CD4-positive, alpha-beta T cell (primary cell): ENCODE measurements around the gene PRB3. TPM values are rescaled to one million over a fixed set of nuclear protein-coding genes. Genes with fewer than 3 reads are reported as not detected.

Source experiments
- ATAC-seq: fragments of 200-7000 bp; cut with Tn5 transposase; one replicate; pipeline ENCODE4 v1.10.0; 2022; ENCODE audit warnings: mild to moderate bottlenecking; ENCODE audit not compliant: poor library complexity
- CTCF ChIA-PET: fragments of 350-600 bp; sonication (Branson Sonifier 250); formaldehyde crosslinking; loops from one replicate; lab custom pipeline; 2021; ENCODE audit warnings: antibody characterized with exemption, inconsistent platforms; lab: Charles Lee
- POLR2A ChIA-PET: fragments of 350-600 bp; sonication (Branson Sonifier 250); formaldehyde crosslinking; loops from one replicate; lab custom pipeline; 2021; ENCODE audit warnings: antibody characterized with exemption, inconsistent platforms; lab: Charles Lee
- DNase-seq, 14 experiments: peaks; one replicate each; pipeline ENCODE4 v3.0.0-alpha.2; 2013 to 2020; ENCODE audit warnings: mixed read lengths in 2 of 14
- H3K27ac ChIP-seq, 2 donors: one replicate each; pipeline versions ENCODE4 v1.5.1 to v1.7.0; 2013; ENCODE audit warnings: low read length in 2 of 2, low read depth in 1 of 2, mild to moderate bottlenecking in 1 of 2
- H3K27me3 ChIP-seq, 2 experiments: 1 replicate in 1 of 2; 2 replicates in 1 of 2; pipeline versions ENCODE4 v1.6.1 to v1.7.0; 2013; ENCODE audit warnings: low read length in 2 of 2, control low read depth in 1 of 2, mild to moderate bottlenecking in 1 of 2, moderate library complexity in 1 of 2; ENCODE audit not compliant: insufficient read depth in 2 of 2, control insufficient read depth in 1 of 2
- H3K36me3 ChIP-seq: one replicate; pipeline ENCODE4 v1.6.1; 2013; ENCODE audit warnings: low read length, control low read depth; ENCODE audit not compliant: insufficient read depth
- H3K4me1 ChIP-seq: one replicate; pipeline ENCODE4 v1.6.1; 2013; ENCODE audit warnings: low read length, control low read depth; ENCODE audit not compliant: insufficient read depth
- H3K4me3 ChIP-seq: one replicate; pipeline ENCODE4 v1.5.1; 2013; ENCODE audit warnings: mild to moderate bottlenecking, low read length, moderate library complexity
- H3K9me3 ChIP-seq, 2 experiments: 1 replicate in 1 of 2; 2 replicates in 1 of 2; pipeline versions ENCODE4 v1.6.1 to v1.7.0; 2013; ENCODE audit warnings: low read length in 2 of 2, mild to moderate bottlenecking in 2 of 2, control low read depth in 1 of 2, moderate library complexity in 1 of 2; ENCODE audit not compliant: control insufficient read depth in 1 of 2, insufficient read depth in 1 of 2
- H3K27ac Mint-ChIP-seq: one replicate; pipeline ENCODE4 v1.8.0; 2020; ENCODE audit warnings: mixed read lengths
- H3K27me3 Mint-ChIP-seq: one replicate; pipeline ENCODE4 v1.8.0; 2021; ENCODE audit warnings: mixed read lengths
- H3K36me3 Mint-ChIP-seq: one replicate; pipeline ENCODE4 v1.8.0; 2021; ENCODE audit warnings: low read depth, mixed read lengths
- H3K4me1 Mint-ChIP-seq: one replicate; pipeline ENCODE4 v1.8.0; 2021; ENCODE audit warnings: low read depth, mixed read lengths
- H3K4me3 Mint-ChIP-seq: one replicate; pipeline ENCODE4 v1.8.0; 2020; ENCODE audit warnings: mild to moderate bottlenecking, mixed read lengths
- H3K9me3 Mint-ChIP-seq: one replicate; pipeline ENCODE4 v1.8.0; 2020; ENCODE audit warnings: mixed read lengths
- intact Hi-C, 2 experiments: fragments of 100-400 bp; cut with DNase I in 1 of 2; cut with micrococcal nuclease in 1 of 2; formaldehyde crosslinking; loops; one replicate each; pipeline versions ENCODE4 v1.15.1 to v1.9.0; 2023 to 2025; cut with DNase I, micrococcal nuclease
- total RNA-seq, 174 experiments: library from RNA in 2 of 174; stranded (reverse) in 2 of 174; gene quantifications; one replicate each; pipeline ENCODE4 v1.2.3 and lab custom pipeline; 2021 to 2026
- TF ChIP-seq, protein P1 (sequence below): fragments of 200-600 bp; IDR thresholded peaks from one replicate; pipeline ENCODE4 v1.8.0; 2022; ENCODE audit warnings: antibody characterized with exemption, mild to moderate bottlenecking

The PRB3 gene
- total RNA-seq, 2 experiments from 2014 or later: not detected

DNA sequence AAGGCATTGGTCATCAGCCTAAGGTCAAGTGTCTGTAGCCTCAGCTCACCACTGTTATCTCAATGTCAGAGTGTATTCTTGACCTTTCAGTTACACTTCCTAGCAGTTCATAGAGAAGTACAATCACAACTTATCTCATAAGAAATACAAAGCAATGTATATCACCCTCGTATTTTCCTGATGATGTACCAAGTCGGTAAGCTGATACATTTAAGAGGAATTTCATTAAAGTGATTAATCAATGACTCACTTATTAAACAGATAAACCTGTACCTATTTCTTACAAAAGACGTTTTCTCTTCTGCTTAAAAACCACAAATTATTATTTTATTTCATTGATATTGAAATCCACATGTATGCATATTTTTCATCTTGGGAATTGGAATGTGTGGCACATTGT, 3.9 kb upstream of the PRB3 start:
- H3K36me3 Mint-ChIP-seq: peaks cover 7% of the 10 kb centered on the region
- ChIA-PET POLR2A (no interaction called here), CTCF (no interaction called here)
- TF ChIP-seq, protein P1, sequence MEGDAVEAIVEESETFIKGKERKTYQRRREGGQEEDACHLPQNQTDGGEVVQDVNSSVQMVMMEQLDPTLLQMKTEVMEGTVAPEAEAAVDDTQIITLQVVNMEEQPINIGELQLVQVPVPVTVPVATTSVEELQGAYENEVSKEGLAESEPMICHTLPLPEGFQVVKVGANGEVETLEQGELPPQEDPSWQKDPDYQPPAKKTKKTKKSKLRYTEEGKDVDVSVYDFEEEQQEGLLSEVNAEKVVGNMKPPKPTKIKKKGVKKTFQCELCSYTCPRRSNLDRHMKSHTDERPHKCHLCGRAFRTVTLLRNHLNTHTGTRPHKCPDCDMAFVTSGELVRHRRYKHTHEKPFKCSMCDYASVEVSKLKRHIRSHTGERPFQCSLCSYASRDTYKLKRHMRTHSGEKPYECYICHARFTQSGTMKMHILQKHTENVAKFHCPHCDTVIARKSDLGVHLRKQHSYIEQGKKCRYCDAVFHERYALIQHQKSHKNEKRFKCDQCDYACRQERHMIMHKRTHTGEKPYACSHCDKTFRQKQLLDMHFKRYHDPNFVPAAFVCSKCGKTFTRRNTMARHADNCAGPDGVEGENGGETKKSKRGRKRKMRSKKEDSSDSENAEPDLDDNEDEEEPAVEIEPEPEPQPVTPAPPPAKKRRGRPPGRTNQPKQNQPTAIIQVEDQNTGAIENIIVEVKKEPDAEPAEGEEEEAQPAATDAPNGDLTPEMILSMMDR: no peak
- Histone ChIP-seq H3K27ac (no peak overlapping the region), H3K9me3 (no peaks in the 10 kb centered on the region), H3K27me3 (no peaks in the 10 kb centered on the region), H3K4me1 (no peaks in the 10 kb centered on the region), H3K4me3 (no peak overlapping the region), H3K36me3 (no peaks in the 10 kb centered on the region)
- H3K9me3 Mint-ChIP-seq: no peaks in the 10 kb centered on the region
- intact Hi-C loops: no loop called here
- ATAC-seq (no peak), DNase-seq (no peak)
- H3K4me1 Mint-ChIP-seq: no peaks in the 10 kb centered on the region
- no peaks in the 10 kb centered on the region for H3K27me3 Mint-ChIP-seq
- H3K4me3 Mint-ChIP-seq: no peak overlapping the region
- H3K27ac Mint-ChIP-seq: no peak overlapping the region

DNA sequence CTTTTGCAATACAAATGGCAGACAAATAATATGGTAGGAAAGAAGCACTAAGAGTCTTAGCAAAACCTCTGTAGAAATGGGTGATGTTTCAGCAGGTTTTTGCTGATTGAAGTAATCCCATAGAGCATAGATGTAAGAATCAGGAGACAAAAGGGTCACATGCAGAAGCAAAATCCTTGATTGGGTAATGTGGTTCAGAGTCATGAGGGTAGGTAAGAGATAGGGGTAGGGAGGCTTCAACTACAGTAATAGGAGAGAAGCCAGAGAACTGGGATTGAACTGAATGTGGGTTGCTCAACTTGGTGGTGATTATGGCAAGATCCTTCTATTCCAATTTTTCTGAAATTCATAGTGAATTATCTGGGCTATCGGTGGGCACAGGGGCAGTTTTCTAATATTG, 5.0 kb downstream of the PRB3 start:
- peaks cover 4% of the 10 kb centered on the region for H3K9me3 Mint-ChIP-seq

DNA sequence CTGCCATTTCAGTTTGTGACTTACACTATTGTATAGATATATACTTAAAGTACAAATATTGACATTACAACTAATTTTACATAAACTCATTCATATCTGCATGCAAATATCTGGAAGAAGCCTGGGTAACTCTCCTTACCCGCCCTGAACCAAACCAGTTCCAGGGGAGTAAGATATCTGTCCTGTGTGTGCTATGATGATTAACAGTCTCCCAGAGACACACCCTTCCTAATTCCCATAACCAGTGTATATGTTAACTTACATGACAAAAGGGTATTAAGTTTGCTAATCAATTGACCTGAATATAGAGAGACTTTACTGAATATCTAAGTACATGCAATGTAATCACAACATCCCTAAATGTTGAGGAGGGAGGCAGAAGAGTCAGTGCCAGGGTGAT, 23.0 kb downstream of the PRB3 start:
- H3K9me3 ChIP-seq: no peaks in the 10 kb centered on the region
- no peak overlapping the region for H3K27ac ChIP-seq
- H3K4me3 ChIP-seq: no peak overlapping the region
- Mint-ChIP-seq H3K27me3 (no peaks in the 10 kb centered on the region), H3K4me3 (no peak overlapping the region), H3K4me1 (no peaks in the 10 kb centered on the region), H3K27ac (no peak overlapping the region), H3K36me3 (peaks cover 37% of the 10 kb centered on the region), H3K9me3 (peaks cover 7% of the 10 kb centered on the region)
- H3K27me3 ChIP-seq: no peaks in the 10 kb centered on the region
- no peak for DNase-seq
- no peaks in the 10 kb centered on the region for H3K4me1 ChIP-seq
- ChIA-PET CTCF (no interaction called here), POLR2A (no interaction called here)
- intact Hi-C loops: no loop called here
- ATAC-seq: no peak
- TF ChIP-seq, protein P1: no peak
- H3K36me3 ChIP-seq: no peaks in the 10 kb centered on the region

More for the DNA sequence above, 5.0 kb downstream of the PRB3 start:
- TF ChIP-seq, protein P1: no peak
- Histone ChIP-seq H3K4me3 (no peak overlapping the region), H3K27me3 (no peaks in the 10 kb centered on the region), H3K36me3 (no peaks in the 10 kb centered on the region), H3K27ac (no peak overlapping the region), H3K9me3 (peaks cover 0 to 9% of the 10 kb centered on the region in 2 experiments), H3K4me1 (no peaks in the 10 kb centered on the region)
- no peak for DNase-seq
- H3K27me3 Mint-ChIP-seq: no peaks in the 10 kb centered on the region
- CTCF ChIA-PET: no interaction called here
- no peak overlapping the region for H3K4me3 Mint-ChIP-seq
- POLR2A ChIA-PET: no interaction called here
- no peak overlapping the region for H3K27ac Mint-ChIP-seq
- ATAC-seq: no peak
- peaks cover 7% of the 10 kb centered on the region for H3K36me3 Mint-ChIP-seq
- intact Hi-C loops: no loop called here
- no peaks in the 10 kb centered on the region for H3K4me1 Mint-ChIP-seq
